Breast epithelium (tissue), 3 donors: Measurements from ENCODE around the gene DTWD1.

Experiments
- CTCF ChIP-seq, 3 donors: fragments of 450-650 bp; IDR thresholded peaks; one replicate each; pipeline ENCODE4 v1.5.1; 2016 to 2017; ENCODE audit warnings: antibody characterized with exemption in 3 of 3, mild to moderate bottlenecking in 3 of 3, moderate library complexity in 3 of 3
- POLR2A ChIP-seq: fragments of 450-650 bp; IDR thresholded peaks from one replicate; pipeline ENCODE4 v1.6.1; 2016; ENCODE audit warnings: antibody characterized with exemption, mild to moderate bottlenecking, moderate library complexity

- TF ChIP-seq CTCF (IDR thresholded peaks at IDR 0.05) (no peak), POLR2A (no peak)
Observed at GRCh38 chr15:49669288-49669687, 48.4 kb downstream of the DTWD1 start.
